ENCODE measurements around the gene ARMC7.

DNA sequence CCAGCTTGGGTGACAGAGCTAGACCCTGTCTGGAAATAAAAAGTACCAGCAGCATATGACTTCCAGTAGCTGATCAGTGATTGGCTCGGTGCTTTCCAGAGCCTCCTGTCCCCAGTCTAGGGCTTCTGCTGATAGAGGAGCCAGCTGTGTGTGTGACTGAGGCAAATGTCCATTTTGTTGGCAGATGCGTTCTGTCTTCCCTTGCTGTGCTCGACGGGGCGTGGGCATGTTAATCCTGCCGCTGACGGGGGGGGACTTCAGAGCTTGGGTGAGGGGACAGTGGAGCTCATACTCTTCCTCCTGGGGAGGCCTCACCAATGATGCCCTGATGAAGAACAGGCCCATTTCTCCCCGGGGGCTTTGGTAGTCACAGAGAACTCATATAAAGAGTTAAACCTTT, 48.2 kb upstream of the ARMC7 start:
- TF ChIP-seq SIN3A (IDR thresholded peaks at IDR 0.05; ENCODE audit: borderline replicate concordance, insufficient read depth, low read length) (no peak), POLR2AphosphoS5 (IDR thresholded peaks at IDR 0.05; ENCODE audit: low read depth, low read length) (no peak), TAF1 (IDR thresholded peaks at IDR 0.05; ENCODE audit: borderline replicate concordance, insufficient read depth, low read length) (no peak)
